Measurements from ENCODE around the gene MACROD2.

- TF ChIP-seq MXI1 (IDR thresholded peaks at IDR 0.05; ENCODE audit: borderline replicate concordance, low read depth, low read length): no peak
- TF ChIP-seq POLR2A (IDR thresholded peaks at IDR 0.05; ENCODE audit: low read depth, low read length): no peak
- TF ChIP-seq CTCF (conservative IDR thresholded peaks at IDR 0.05; ENCODE audit: low read depth, low read length): no peak
- TF ChIP-seq CEBPB (IDR thresholded peaks at IDR 0.05; ENCODE audit: low read depth, low read length): no peak
- no peak for TF ChIP-seq RAD21 (IDR thresholded peaks at IDR 0.05; ENCODE audit: low read length)
- TF ChIP-seq FOS (IDR thresholded peaks at IDR 0.05; ENCODE audit: low read depth, low read length): no peak
These were observed 1124.7 kb downstream of the MACROD2 start for GRCh38 chr20:15119852-15120487.

Data from IMR-90 (cell line).